HG02870 (cell line): Measurements from ENCODE around the gene KRT73.

Experiments used
- ATAC-seq: cut with Tn5 transposase; IDR thresholded peaks from one replicate; pipeline ENCODE4 v1.9.1; 2021; ENCODE audit warnings: mild to moderate bottlenecking, moderate library complexity; ENCODE audit not compliant: unreplicated experiment

Gene KRT73

GRCh38 chr12:52618216-52618615 is at the start of gene KRT73:
Gene KRT73, minus strand, starts transcription at chr12:52618559. Its CDS starts 35 bp downstream, at chr12:52618524.
- no peak for ATAC-seq

GRCh38 chr12:52667931-52668330 is 49.6 kb upstream of the KRT73 start:
- no peak for ATAC-seq

GRCh38 chr12:52667509-52667908 is 49.1 kb upstream of the KRT73 start:
- ATAC-seq = no peak

DNA sequence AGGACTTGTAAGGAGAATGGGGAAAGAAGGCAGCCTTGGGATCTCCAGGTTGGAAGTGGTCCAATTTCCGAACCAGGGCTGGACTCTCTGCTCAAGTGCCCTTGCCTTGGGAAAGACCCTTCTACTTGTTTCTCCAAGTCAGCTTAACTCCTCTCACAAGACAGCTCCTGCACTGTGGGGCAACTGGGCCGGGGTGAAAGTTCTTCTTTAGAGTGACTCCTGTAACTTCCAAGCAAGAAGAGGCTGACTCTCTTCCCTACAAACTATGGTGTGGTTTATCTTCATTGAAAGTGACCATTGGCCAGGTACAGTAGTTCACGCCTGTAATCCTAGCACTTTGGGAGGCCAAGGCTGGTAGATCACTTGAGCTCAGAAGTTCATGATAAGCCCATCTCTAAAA is 48.1 kb upstream of the KRT73 start:
- no peak for ATAC-seq

DNA sequence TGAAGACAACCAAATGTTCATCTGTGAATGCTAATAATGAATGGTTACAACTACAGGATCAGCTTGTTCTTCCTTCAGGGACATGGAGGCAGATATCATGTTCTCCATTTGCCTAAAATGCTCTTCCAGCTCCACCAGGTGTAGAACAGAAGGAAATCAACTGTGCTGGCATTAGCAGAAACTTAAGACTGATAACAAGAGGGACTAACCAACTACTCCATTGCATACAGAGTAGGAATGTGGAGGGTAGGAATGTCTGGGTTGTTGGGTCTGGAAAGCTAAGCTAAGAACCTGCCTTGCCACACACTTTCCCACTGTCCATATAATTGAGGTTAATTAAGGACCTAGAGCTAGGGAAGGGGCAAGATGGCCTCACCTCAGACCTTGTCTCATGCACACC is 45.1 kb upstream of the KRT73 start:
- ATAC-seq = no peak

- ATAC-seq = no peak
Observed at GRCh38 chr12:52662918-52663229, 44.5 kb upstream of the KRT73 start.

DNA sequence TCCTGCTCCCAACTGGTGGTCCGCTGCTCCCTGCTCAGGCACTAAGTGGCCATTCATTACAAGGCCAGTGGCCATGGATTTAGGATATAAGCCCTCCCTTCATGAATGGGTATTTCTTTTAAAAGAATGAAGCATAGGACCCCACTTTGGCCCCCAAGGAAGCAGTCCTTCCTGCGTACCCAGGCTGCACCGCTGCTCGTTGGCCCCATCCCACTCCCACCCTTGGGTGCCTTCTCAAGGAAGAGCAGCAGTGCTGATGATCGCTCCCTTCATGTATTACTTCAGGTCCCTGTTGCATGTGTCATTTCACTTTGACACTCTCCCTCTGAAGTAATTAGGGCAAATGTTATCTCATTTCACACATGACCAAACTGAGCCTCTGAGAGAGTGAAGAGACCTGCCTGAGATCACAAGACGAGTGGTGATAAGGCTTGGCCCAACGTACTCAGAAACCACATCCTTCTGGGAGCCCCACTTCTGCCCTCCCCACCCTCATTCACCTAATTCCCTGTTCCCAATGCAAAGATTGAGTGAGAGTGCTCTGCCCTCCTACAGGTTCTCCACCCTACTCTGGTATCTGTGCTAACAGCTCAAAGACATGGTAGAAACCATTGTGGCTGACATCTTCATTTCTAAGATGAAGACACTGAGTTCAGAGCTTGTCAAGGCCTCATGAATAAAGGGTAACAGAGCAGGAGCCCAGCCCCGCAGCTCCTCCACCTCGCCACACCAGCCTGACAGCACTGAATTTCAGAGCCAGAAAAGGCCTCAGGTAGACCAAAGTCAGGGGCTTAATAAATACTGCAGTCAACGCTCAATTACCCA is 43.9 kb upstream of the KRT73 start:
- ATAC-seq = no peak

DNA sequence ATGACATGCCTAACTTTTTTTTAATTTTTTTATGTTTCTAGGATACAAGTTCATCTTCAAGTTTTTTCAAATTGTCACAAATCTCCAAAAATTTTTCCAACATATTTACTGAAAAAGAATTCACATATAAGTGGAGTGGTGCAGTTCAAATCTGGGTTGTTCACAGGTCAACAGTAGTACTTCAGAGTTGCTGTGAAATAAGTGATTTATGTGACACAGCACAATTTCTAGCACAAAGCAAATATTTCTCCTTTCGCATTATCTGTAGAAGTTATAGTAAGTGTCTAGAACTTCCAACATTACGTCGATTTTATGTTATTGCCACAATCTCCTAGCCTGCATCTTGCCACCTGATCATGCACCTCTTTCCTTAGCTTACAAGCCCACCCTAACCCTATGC is 43.3 kb upstream of the KRT73 start:
- no peak for ATAC-seq

DNA sequence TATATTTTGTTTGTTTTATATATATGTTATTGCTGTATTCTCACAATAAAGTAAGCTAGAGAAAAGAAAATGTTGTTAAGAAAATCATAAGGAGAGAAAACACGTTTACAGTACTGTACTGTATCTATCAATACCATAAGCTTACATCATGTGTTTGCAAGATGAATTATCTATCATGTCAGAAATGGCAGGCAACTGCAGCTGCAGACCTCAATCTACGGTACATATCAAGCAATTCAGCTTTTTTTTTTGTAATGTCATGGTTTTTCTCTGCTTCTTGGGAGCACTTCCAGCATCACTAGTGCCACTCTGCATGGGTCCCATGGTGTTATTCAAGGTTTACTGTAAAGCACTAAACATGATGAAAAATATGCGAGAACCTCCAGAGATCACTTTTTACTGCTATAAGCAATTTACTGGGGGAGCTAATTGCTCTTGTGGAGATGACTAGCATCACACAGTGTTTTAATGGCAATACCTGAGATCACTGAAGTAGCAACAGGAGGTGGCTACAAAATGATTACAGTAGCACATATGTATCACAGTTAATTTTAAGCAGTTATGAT is 42.7 kb upstream of the KRT73 start:
- ATAC-seq = no peak

DNA sequence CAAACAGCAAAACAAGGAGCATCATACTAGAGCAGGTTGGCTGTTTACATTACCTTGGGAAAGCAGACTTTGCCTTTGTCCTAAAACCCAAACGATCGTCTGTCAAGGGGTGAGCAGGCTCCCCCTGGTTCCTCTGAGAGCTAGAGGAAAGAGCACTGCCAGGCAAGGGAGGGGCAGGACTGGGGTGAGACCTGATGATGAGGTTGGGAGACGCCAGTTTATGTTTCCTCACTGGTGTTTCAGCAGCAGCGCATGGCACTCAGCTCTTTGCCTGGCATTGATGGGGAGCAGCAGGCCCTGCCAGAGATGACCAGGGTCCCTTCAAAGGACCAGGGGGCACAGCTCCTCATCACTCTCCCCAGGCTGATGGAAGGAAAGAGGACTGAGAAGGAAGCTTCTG is 41.6 kb upstream of the KRT73 start:
- ATAC-seq = no peak

DNA sequence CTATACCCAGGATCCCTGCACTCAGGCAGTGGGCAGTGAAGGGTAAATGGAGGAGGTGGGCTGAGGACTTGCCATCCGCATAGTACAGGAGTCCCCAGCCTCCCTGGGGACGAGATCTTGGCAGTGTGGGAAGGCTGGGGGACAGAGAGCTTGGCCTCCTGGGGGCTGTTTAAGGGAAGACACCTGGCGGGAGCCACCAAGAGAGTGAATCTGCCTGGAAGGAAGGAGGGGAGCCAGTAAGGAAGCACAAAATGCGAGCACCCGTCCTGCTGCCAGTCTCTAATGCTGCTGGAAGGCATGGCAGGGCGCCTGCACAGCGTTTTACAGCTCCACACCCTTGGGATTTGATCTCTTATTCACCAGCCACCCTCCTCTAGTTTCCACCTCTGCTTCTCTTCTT is 41.0 kb upstream of the KRT73 start:
- no peak for ATAC-seq

DNA sequence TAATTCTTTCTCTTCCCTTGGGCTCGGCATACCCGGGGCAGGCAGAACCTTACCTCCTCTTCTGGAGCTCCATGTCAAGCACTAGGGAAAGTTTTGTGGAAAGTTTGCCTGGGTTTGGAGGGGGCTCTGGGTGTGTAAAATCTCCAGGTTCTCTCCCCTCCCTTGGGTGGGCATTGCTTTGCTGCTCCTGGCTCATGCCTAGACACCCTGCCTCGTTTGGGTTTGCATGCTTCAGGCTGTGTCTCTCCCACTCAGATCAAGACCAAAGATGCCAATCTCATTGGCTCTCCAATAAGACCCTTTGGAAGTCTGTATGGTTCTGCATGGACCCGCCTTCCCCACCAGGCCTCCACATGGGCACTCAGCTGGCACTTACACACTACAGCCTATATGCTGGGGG is 39.8 kb upstream of the KRT73 start:
- ATAC-seq = no peak

GRCh38 chr12:52657250-52657902 is 39.0 kb upstream of the KRT73 start:
- ATAC-seq = no peak

GRCh38 chr12:52656616-52657015 is 38.3 kb upstream of the KRT73 start:
- ATAC-seq = no peak

GRCh38 chr12:52655720-52656124 is 37.4 kb upstream of the KRT73 start:
- no peak for ATAC-seq

DNA sequence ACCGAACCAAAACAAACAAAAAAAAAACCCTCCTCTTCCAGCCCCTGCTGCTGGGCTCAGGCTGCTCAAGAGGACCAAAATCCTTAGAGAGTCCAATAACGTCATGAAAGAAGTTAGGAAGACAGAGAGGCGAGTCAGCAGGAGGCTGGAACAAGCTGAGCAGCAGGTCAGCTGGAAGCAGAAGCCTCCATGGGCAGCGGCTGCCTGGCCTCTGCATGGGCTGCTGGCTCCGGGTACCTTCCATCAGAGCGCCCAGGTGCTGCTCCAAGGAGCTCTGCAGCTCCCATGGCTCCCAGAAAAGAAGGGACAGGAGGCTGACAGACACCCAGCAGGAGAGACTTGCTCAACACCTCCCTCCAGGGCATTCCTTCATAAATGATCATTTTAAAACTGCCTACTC is 36.9 kb upstream of the KRT73 start:
- ATAC-seq = no peak

DNA sequence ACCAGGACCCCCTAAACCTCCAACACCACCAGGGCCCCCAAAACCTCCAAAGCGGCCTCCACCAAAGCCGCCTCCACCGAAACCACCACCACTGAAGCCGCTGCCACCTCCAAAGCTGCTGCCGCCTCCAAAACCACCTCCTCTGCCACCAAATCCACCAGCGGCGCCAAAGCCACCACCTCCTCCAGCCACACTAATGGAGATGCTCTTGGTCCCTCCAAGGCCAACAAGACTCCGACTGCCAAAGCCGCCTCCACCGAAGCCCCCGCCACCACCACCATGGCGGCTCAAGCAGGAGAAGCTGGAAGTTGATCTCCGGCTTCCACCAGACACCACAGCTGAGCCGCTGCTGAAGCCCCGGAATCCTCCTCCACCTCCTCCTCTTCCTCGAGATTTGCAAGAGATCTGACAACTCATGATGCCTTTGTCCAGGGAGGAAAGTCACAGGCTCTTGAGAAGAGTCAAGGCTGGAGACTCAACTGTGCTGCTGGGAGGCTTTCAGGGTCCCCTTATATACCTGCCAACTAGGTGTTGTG is 33.4 kb upstream of the KRT73 start, which contains the start of gene KRT2:
Gene KRT2, minus strand, starts transcription at position 486 of the 536 bp plus-strand sequence. Its CDS starts 69 bp downstream, at position 417.
- ATAC-seq = no peak

DNA sequence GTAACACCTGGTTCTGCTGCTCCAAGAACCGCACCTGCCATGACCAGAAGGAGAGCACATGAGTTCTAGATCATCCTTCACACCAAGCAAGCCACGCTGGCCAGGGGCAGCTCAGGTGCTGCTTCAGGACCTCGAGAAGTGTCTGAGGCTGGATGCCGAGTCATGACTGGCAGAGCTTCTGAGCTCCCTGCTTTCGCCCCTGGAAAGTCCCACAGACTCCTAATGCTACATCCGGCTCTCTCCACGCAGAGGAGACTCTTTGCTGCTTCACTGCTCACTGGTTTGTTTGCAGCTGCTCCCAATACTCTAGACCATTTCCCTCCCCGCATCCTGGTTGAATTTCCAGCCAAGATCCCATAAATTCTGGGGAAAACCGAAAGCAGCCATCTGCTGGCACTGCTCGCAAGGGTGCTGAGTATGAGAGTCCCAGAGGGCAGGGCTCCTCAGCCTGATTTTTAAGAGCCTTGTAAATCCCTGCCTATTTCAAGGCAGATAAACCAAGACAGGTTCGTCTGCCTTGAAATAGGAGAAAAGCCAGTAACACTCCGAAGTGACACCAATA is 32.2 kb upstream of the KRT73 start:
- no peak for ATAC-seq

- no peak for ATAC-seq
Observed at GRCh38 chr12:52649066-52649465, 30.7 kb upstream of the KRT73 start.

DNA sequence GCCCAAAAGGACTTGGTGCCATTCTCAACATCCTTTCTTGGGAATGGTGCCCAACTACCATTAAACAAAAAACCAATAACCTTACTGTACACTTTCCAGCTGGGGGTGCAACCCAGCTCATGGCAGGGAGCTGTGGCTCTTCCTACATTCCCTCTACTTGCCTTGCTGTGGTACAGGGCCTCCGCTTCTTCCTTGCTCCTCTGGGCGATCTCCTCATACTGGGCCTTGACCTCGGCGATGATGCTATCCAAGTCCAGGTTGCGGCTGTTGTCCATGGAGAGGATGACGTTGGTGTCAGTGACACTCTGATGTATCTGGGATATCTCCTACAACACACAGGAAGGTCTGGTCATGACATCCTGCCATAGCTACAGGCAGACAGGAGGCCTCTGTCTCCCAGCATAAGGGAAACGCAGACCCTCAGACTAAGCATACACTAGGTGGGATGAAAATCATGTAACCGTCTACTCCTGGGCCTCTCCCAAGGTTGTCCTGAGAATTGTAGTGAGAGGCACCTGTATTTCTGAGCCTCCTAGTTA is 29.7 kb upstream of the KRT73 start:
- ATAC-seq = no peak

GRCh38 chr12:52647601-52648000 is 29.2 kb upstream of the KRT73 start:
- ATAC-seq = no peak
